K562 (cell line): Measurements from ENCODE around the gene DNA2. TPM values are rescaled to one million over a fixed set of nuclear protein-coding genes. Genes with fewer than 3 reads are reported as not detected.

Experiments
- FOXP1 ChIP-seq: sonication (generic); formaldehyde crosslinking; IDR thresholded peaks from 2 replicates; pipeline ENCODE4 v1.8.0; 2022; ENCODE audit warnings: mild to moderate bottlenecking, missing genetic modification reagents
- HNRNPLL ChIP-seq: fragments of 200-400 bp; formaldehyde crosslinking; IDR thresholded peaks from 2 replicates; pipeline ENCODE4 v1.6.1; 2017; ENCODE audit warnings: low read length, low read depth, mild to moderate bottlenecking; ENCODE audit not compliant: poor library complexity, severe bottlenecking
- KDM5B ChIP-seq: fragments of 200-600 bp; sonication (generic); IDR thresholded peaks from 2 replicates; pipeline ENCODE4 v1.6.1; 2012; ENCODE audit warnings: low read depth, mild to moderate bottlenecking, moderate library complexity, low read length, control low read depth, inconsistent platforms; ENCODE audit not compliant: insufficient replicate concordance
- TCF3 ChIP-seq: sonication (generic); formaldehyde crosslinking; IDR thresholded peaks from 2 replicates; pipeline ENCODE4 v1.4.0; 2020; ENCODE audit warnings: mild to moderate bottlenecking, missing genetic modification reagents
- polyA plus RNA-seq, 8 experiments: library from polyadenylated mRNA; depleted of rRNA in 4 of 8; stranded (reverse) in 5 of 8; unstranded in 3 of 8; fragments of >200 nt; fragmentation: Nextera tagmentation in 2 of 8; fragmentation: Illumina TruSeq in 1 of 8; extraction: Ambion mirVana in 2 of 8; extraction: Trizol in 1 of 8; gene quantifications; 2 replicates each; pipeline versions ENCODE4 v1.2.1 to v1.2.3, GENCODE V29; 2011 to 2014; ENCODE audit warnings: inconsistent platforms in 1 of 8, missing spikeins in 1 of 8
- total RNA-seq, 7 experiments: library from RNA; depleted of rRNA in 6 of 7; stranded (reverse); fragments of >200 nt in 6 of 7; fragmentation: Illumina TruSeq in 2 of 7; extraction: Trizol in 2 of 7; gene quantifications; 2 replicates each; pipeline versions ENCODE4 v1.2.1 to v1.2.3, GENCODE V29; 2011 to 2021; ENCODE audit warnings: low replicate concordance in 1 of 7
- TF ChIP-seq, protein P1 (sequence below): fragments of 450-650 bp; IDR thresholded peaks from 2 replicates; pipeline ENCODE4 v1.6.1; 2016; ENCODE audit warnings: missing biosample characterization, missing genetic modification characterization
- TF ChIP-seq, protein P2 (sequence below), 2 experiments: fragments of 450-650 bp in 1 of 2; sonication (generic) in 1 of 2; formaldehyde crosslinking in 1 of 2; IDR thresholded peaks; 2 replicates each; pipeline versions ENCODE4 v1.7.1 to v1.9.0; 2016 to 2022; ENCODE audit warnings: inconsistent platforms in 1 of 2, mild to moderate bottlenecking in 1 of 2, missing genetic modification reagents in 1 of 2
- TF ChIP-seq, protein P3 (sequence below): fragments of 450-650 bp; formaldehyde crosslinking; conservative IDR thresholded peaks from 2 replicates; pipeline ENCODE4 v1.4.0; 2022; ENCODE audit warnings: mild to moderate bottlenecking, missing genetic modification characterization
- TF ChIP-seq, protein P4 (sequence below): IDR thresholded peaks from 2 replicates; pipeline ENCODE4 v1.6.1; 2016; ENCODE audit warnings: missing genetic modification characterization, missing compliant biosample characterization
- TF ChIP-seq, protein P5 (sequence below): fragments of 450-650 bp; conservative IDR thresholded peaks from 2 replicates; pipeline ENCODE4 v1.6.1; 2016; ENCODE audit warnings: missing genetic modification characterization, low read depth, mild to moderate bottlenecking, control low read depth, missing compliant biosample characterization

The DNA2 gene
- total and polyA plus RNA-seq, 9 of the 15 experiments (the other 6 are each of a cell fraction or from before 2014, with no cell fraction given), result 24.6 to 51.4 (median 40.8) TPM

DNA sequence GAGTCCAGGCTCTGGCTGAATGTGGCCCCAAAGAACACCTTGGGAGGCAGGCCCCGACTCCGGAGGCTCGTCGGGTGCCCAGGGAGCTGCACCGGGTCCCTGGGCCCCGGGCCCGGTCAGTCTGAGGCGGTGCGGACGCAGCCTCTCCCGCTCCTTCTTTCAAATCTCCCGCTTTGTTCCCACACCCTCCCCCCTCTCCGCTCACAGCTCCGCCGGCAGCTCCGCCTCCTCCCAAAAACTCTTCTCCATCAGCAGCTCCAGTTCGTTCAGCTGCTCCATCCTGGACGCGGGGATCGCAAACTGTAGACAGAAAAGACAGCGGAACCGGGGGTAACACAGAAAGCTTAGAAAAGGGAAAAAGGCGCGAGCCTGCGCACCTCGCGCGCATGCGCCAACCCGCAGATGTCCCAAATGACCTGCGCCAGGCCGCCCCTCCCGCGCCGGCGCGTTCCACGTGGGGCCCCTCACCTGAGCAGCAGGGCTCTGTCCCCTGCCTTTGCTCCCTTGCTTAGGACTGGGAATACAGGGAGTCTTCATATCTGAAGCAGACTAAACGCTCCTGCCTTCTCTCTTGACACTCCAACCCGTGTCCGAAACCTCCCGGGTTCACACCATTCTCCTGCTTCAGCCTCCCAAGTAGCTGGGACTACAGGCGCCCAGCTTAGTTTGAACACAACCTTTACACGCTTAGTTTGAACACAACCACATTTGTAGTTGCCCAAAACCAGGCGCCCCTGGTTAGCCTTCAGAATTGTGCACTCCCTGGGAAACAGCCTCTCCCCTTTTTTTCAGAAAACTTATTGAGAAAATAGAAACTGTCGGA lies at the start of gene DNA2 (continued):
- TF ChIP-seq, protein P1, sequence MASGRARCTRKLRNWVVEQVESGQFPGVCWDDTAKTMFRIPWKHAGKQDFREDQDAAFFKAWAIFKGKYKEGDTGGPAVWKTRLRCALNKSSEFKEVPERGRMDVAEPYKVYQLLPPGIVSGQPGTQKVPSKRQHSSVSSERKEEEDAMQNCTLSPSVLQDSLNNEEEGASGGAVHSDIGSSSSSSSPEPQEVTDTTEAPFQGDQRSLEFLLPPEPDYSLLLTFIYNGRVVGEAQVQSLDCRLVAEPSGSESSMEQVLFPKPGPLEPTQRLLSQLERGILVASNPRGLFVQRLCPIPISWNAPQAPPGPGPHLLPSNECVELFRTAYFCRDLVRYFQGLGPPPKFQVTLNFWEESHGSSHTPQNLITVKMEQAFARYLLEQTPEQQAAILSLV (tag), result no peak
- TF ChIP-seq KDM5B (peak; percentile 71), TCF3 (CRISPR knock-in tag) (no peak; the same call in 1 of the 2 replicates), FOXP1 (CRISPR knock-in tag) (no peak; the same call in 1 of the 2 replicates), HNRNPLL (peak; percentile 82)
- TF ChIP-seq, protein P2, sequence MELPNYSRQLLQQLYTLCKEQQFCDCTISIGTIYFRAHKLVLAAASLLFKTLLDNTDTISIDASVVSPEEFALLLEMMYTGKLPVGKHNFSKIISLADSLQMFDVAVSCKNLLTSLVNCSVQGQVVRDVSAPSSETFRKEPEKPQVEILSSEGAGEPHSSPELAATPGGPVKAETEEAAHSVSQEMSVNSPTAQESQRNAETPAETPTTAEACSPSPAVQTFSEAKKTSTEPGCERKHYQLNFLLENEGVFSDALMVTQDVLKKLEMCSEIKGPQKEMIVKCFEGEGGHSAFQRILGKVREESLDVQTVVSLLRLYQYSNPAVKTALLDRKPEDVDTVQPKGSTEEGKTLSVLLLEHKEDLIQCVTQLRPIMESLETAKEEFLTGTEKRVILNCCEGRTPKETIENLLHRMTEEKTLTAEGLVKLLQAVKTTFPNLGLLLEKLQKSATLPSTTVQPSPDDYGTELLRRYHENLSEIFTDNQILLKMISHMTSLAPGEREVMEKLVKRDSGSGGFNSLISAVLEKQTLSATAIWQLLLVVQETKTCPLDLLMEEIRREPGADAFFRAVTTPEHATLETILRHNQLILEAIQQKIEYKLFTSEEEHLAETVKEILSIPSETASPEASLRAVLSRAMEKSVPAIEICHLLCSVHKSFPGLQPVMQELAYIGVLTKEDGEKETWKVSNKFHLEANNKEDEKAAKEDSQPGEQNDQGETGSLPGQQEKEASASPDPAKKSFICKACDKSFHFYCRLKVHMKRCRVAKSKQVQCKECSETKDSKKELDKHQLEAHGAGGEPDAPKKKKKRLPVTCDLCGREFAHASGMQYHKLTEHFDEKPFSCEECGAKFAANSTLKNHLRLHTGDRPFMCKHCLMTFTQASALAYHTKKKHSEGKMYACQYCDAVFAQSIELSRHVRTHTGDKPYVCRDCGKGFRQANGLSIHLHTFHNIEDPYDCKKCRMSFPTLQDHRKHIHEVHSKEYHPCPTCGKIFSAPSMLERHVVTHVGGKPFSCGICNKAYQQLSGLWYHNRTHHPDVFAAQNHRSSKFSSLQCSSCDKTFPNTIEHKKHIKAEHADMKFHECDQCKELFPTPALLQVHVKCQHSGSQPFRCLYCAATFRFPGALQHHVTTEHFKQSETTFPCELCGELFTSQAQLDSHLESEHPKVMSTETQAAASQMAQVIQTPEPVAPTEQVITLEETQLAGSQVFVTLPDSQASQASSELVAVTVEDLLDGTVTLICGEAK (IDR thresholded peaks at IDR 0.05), result no peak
- TF ChIP-seq, protein P2 (CRISPR knock-in tag; IDR thresholded peaks at IDR 0.05), result no peak
- TF ChIP-seq, protein P3, sequence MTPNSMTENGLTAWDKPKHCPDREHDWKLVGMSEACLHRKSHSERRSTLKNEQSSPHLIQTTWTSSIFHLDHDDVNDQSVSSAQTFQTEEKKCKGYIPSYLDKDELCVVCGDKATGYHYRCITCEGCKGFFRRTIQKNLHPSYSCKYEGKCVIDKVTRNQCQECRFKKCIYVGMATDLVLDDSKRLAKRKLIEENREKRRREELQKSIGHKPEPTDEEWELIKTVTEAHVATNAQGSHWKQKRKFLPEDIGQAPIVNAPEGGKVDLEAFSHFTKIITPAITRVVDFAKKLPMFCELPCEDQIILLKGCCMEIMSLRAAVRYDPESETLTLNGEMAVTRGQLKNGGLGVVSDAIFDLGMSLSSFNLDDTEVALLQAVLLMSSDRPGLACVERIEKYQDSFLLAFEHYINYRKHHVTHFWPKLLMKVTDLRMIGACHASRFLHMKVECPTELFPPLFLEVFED (CRISPR knock-in tag), result 0 out of 2 replicates have a peak, but pooled peaks have one; percentile 5
- TF ChIP-seq, protein P4, sequence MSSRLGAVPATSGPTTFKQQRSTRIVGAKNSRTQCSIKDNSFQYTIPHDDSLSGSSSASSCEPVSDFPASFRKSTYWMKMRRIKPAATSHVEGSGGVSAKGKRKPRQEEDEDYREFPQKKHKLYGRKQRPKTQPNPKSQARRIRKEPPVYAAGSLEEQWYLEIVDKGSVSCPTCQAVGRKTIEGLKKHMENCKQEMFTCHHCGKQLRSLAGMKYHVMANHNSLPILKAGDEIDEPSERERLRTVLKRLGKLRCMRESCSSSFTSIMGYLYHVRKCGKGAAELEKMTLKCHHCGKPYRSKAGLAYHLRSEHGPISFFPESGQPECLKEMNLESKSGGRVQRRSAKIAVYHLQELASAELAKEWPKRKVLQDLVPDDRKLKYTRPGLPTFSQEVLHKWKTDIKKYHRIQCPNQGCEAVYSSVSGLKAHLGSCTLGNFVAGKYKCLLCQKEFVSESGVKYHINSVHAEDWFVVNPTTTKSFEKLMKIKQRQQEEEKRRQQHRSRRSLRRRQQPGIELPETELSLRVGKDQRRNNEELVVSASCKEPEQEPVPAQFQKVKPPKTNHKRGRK (tag), result no peak
- TF ChIP-seq, protein P5, sequence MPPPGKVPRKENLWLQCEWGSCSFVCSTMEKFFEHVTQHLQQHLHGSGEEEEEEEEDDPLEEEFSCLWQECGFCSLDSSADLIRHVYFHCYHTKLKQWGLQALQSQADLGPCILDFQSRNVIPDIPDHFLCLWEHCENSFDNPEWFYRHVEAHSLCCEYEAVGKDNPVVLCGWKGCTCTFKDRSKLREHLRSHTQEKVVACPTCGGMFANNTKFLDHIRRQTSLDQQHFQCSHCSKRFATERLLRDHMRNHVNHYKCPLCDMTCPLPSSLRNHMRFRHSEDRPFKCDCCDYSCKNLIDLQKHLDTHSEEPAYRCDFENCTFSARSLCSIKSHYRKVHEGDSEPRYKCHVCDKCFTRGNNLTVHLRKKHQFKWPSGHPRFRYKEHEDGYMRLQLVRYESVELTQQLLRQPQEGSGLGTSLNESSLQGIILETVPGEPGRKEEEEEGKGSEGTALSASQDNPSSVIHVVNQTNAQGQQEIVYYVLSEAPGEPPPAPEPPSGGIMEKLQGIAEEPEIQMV (tag), result no peak; the same call in 1 of the 2 replicates
